ENCODE results near the gene ANKMY2.

DNA sequence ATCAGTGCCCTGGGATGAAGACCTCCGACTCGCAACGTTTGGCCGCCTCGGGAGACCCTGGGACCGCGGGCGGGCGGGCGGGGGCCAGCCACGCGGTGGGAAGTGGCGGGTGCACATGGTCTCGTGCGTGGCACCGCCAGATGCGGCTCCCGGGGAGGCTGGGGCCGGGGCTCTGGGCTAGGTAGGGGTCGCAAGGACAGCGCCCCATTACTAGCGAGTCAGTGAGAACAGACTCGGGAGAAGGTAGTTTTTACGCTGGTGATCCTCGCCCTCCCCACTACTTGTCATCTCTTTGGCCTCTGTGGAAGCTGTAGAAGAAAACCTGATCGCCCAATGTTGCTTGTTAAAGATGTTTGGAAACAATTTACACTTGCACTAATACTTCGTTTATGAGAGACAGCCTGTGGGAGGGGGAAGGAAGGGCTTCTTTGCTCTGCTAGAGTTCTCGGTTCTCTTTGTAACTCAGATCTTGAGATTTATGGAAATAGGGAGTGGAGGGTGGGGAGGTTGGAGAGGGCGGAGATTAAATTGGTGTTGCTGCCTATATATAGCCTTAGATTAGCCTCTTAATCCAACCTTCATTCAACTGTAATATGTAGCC is 1.0 kb upstream of the ANKMY2 start:
- TF ChIP-seq POLR2A (IDR thresholded peaks at IDR 0.05), result no peak
- TF ChIP-seq, protein P1, sequence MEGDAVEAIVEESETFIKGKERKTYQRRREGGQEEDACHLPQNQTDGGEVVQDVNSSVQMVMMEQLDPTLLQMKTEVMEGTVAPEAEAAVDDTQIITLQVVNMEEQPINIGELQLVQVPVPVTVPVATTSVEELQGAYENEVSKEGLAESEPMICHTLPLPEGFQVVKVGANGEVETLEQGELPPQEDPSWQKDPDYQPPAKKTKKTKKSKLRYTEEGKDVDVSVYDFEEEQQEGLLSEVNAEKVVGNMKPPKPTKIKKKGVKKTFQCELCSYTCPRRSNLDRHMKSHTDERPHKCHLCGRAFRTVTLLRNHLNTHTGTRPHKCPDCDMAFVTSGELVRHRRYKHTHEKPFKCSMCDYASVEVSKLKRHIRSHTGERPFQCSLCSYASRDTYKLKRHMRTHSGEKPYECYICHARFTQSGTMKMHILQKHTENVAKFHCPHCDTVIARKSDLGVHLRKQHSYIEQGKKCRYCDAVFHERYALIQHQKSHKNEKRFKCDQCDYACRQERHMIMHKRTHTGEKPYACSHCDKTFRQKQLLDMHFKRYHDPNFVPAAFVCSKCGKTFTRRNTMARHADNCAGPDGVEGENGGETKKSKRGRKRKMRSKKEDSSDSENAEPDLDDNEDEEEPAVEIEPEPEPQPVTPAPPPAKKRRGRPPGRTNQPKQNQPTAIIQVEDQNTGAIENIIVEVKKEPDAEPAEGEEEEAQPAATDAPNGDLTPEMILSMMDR (IDR thresholded peaks at IDR 0.05), result no peak

Data from right lobe of liver (tissue), 4 donors.